Pulmonary artery endothelial cell (primary cell): ENCODE measurements around the gene CCDC196. TPM values are rescaled to one million over a fixed set of nuclear protein-coding genes. Genes with fewer than 3 reads are reported as not detected.
A peak's percentile ranks its signal among the peaks of the same experiment; 100 is the strongest.
"Not testable (repeated sequence)": the region's sequence is repeated elsewhere in the genome, so short reads cannot be mapped to it uniquely, and the experiment has no call there.

Experiments used
- DNase-seq: peaks from one replicate; pipeline ENCODE4 v3.0.0-alpha.2; 2011; ENCODE audit warnings: low read depth, low spot score
- total RNA-seq: library from RNA; depleted of rRNA; stranded (reverse); fragments of >200 nt; gene quantifications from 2 replicates; pipeline ENCODE4 v1.2.3, GENCODE V29; 2014

The CCDC196 gene
- total RNA-seq, 1 donor from 2014 or later, result not detected

DNA sequence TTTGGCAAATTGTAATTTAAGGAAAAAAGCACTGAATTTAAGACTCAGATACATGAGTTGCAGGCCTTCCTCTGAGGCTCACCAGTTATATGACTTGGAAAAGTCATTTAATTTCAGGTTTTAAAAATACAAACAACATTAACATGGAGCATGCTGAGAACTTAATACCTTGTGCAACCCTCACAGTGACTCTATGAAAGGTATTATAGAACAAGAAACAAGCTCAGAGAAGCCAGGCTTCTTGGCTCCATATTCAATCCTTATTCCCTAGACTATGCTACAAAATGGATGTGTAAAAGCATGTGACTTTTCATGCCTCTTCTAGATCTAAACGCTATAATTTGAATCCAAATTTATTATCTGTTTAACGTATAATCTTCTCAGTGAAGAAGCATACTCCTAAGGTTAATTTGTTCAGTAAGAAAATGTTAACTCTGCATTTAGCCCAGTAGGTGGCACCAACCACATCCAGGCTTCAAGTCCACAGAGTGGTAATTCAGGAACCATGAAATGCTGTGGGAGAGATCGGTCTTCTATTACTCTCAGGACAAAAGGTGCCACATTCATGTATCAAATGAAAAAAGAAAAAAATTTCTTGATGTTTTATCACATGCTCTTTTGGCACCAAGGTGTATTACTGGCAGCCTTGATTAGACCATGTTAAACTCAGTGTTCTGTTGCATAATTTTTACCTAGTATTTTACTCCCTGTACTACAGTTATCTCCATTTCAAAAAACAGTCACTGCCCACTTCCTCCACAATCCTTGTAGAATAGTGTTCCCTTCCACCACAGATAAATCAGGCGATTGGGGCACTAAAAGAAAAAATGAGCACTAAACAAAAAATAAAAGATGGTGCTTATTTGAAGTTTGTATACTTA is 9.3 kb downstream of the CCDC196 start:
- DNase-seq, result no peak

DNA sequence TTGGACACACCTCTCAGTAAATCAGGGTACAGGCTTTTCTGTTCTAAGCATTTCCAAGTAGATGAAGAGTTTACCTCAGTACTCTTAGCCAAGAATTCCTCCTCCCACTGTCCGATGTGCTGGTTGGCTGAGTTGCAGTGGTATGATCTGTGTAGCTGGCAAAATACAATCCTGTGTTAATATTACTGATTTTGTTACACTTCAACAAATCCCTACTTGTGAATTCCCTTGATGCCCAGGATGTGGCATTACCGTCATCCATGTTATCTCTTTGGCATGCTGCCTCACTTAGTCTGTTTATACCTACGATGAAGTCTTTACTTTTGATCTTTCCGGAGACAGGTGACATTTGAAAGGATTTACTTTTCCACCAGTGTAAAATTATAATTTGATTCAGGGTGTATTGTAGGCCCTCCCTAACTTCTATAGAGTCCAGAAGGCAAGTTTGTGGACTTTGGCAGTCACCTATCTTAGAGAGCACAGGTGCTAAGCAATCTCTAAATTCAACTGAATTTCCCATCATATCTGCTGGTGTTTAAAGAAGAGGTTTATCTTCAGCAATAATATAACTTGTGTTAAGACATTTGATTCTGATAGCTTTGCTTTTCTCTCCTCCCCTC is 10.1 kb downstream of the CCDC196 start:
- no peak for DNase-seq

DNA sequence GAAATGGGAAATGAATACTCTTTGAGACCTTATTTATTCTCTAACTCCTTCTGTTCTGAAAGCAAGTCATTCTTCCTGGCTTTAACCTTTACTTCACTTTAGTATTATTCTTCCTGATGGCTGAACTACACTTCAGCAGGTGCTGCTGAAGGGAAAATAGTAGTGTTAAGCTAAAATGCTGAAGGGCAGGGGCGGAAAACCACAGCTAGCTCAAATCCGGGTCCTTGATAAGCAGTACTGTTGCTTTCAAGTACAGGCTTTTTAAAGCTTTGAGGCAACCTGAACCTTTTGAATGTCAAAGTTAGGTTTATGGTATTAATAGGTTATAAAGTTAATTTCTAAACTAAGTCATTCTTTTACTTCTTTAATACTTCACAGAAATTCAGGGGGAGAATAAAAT is 10.7 kb downstream of the CCDC196 start:
- DNase-seq, result no peak

DNA sequence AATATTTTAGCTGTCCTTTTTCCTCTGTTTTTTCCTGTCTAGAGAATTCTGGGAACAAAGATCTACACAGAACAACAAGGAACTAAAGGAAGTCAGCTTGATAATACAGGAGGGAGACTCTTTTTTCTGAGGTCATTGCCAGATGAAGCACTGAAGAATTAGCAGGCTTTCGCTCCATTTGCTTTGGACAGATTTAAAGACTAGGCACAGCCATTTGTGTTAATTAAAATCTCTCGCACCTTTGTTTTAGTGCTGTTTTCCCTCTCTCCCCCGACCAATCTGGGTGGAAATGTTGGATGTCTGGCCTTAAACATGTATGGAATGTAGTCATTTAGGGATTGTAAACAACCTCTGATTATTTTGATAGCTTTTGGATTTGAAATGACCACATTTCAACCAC is 12.1 kb downstream of the CCDC196 start:
- DNase-seq, result no peak

DNA sequence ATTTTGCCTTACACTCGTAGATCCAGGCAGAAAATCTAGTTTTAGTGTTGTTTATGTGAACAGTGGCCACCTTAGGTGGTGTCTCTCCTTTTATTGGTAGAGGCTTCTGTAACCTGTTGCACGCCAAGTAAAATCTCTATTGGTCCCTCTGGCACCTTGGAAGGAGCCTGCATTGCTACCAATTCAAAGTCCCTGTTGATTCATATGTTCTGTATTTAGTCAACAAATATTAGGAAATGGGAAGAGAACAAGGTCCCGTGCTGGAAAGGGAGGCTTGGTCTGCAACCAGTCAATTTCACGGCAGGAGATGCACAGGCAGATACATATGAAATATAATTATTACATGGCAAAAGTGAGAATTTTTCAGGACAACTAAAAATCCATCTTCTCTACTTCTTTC is 15.4 kb downstream of the CCDC196 start:
- no peak for DNase-seq

DNA sequence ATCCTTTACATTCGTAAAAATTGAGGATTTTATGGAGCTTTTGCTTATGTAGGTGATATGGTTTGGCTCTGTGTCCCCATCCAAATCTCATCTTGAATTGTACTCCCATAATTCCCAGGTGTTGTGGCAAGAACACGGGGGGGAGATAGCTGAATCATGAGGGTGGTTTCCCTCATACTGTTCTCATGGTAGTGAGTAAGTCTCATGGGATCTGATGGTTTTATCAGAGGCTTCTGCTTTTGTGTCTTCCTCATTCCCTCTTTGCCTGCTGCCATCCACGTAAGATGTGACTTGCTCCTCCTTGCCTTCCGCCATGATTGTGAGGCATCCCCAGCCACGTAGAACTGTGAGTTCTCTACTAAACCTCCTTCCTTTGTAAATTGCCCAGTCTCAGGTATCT is 16.7 kb downstream of the CCDC196 start:
- not testable (repeated sequence) for DNase-seq

DNA sequence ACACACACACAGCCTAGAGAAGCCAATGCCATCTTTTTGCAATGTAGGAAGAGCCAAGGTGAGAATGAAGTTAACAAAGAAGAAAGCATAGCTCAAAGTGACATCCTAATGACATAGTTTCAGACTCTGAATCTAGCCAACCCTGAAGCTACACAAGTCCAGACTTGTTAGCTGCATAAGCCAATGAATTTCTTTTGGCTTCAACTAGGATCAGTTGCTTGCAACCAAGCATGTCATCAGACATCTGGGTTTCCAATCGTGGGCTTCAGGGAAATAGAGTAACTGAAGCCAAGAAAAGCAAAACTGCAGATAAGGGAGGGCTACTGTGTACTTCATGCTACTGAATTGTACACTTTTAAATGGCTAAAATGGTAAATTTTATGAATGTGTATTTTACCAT is 17.4 kb downstream of the CCDC196 start:
- no peak for DNase-seq

DNA sequence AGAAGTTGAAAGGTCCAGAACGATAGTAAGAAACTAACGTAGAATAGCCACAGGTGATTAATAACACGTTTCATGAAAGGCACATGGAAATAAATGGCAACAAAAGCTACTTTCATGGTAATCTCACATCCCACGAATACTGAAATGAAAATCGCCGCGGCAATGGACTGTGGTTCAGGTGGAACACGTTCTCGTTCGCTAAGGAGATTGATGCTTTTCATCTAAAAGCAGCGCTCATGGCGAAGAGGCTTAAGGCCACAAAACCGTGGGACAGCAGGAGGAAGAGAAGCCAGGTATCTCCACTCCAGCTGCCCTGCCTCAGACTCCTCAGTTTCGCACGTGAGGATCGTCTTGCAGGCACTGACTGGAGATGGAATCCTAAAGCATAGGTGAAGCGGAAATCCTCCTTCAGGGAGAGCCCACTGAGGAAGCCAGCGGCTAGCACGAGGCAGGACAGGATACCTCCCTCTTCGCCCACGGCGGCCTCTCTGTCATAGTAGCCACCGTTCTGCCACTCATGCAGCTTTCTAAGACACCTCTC is 21.1 kb downstream of the CCDC196 start:
- DNase-seq, result no peak

DNA sequence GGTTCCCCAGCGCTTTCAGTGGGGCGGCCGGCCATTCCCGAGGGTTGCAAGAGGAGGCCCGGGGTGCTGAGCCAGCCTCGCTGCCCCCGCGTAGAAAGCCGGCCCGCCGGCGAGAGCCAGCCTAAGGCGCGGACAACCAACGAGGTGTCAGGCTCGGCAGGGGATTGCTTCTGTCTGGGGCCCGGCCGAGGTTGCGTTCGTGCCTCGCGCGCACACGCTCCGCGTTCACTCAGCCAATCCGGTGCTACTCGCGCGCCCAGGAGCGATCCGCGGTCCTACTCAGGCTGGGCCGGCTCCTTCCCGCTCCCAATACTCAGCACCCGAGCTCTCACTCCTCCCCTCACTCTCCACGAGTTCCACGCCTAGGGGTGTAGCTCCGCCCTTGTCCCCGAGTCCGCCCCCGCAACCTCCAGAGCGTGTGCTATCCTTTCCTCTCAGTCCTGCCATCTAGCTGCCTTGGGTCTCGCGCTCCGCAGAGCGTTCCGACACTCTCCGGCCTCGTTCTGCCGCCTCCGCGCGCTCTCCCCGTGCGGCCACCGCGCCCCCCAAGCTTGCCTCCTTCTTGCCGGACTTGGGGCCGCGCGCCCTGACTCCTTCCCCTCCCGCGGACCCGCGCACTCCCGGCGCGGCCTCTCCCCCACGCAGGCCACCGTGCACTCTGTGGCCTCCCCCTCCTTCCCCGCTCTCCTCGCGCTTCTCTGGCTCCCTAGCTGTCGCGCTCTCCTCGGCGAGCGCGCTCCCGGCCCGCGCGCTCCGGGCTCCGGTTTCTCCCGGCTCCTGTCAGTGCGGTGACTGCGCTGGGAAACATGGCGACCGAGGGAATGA is 21.8 kb downstream of the CCDC196 start, which contains the start of gene GPHN:
Gene GPHN (plus strand): TSS at position 426 of the 825 bp plus-strand sequence.
- DNase-seq, result peak; percentile 95

DNA sequence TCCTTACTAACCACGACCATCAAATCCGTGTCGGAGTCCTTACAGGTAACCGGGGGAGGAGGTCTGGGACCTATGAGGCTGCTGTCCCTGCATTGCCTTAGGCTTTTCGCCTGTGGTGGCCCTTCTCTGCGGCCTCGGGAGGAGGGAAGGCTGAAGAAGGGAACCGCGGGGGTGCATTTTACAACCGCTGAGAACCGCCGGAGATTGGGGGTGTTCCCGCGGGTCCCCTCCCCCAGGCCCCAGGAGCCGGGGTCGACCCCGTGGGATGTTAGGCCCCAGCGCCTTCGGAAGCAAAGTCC is 22.3 kb downstream of the CCDC196 start:
- no peak for DNase-seq

DNA sequence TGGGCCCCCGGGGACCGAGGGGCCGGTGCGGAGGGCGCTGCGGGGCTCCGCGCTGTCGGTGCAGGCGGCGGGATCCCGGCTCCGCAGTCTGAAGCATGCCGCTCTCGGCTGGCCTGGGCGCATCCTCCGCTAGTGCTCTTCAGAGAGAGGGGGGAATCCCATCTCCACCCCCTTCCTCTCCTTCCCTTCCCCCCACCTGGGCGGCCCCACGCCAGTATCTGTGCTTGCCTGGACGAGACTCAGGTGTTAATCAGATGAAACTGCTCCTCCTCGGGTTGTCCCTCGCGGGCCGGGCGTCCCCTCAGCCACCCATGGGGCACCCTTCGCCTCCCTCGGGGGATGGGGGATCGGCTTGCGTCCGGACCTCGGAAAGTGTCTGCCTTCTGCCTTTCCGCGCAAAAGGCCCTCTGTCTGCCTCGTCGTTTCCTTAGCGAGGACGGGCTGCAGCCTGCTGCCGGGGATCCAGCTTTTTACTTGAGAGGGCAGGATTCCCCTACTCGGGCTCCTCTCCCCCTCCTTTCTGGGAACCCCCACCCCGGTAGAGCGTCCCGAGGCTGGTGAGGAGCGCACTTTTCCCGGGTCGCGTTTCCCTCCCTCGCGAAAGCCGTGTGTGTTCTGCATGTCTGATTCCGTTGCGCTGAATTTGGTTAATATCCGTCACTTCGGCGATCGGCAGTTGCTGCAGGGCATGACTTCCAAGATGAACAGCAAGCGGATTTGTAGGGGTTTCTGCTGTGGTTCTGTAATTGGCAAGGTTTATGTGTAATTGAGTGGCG is 22.9 kb downstream of the CCDC196 start:
- DNase-seq, result no peak

DNA sequence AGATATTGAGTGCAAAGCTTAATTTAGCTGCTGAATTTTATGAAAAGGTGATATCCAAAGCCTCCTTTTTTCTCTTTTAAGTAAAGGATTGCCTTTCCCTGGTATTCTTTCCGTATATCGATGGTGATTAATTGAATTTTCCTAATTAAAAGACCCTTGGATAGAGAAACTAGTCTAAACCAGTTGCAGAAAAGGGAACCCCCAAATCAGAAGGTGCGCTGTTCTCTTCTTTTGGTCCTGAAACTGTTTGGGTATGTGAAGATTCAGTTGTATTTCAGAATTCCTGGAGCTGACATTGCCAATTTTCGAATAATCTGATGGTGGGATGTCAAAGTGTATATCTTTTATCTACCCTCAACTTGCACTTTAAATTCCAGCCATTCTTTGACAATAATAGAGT is 23.7 kb downstream of the CCDC196 start:
- DNase-seq, result no peak

DNA sequence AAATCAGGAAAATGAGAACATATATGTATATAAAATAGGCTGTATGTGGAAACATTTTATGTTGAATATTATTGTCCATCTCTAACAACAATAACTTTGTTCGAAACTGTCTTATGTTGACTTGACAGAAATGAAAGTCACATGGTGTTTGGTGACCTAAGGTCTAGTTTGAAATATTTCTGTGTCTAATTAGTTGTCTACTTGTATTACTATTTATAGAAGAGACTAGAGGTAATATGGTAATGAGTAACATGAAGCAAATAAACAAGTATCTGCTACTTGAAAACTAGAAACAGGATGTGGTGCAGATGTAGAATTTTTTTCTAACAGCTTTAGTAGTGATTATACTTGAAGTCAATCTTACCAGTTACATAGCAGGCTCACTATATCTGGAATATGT is 25.7 kb downstream of the CCDC196 start:
- no peak for DNase-seq

DNA sequence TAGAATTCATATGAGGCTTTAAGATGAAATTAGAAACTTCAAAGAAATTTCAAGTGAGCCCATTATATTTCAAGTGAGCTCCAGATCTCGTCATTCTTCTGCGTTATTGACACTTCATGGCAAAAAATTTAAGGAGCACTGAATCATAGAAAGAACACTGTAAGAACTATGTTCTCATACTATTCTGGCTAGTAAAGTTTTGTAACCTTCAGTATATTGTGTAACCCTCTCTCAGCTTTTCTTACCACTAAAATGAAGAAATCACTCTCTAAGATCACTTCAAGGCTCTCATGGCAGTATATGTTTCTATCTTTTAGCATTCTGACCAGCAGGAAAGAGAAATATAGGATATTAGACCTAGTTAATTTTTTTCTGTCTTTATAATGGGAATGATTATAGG is 28.0 kb downstream of the CCDC196 start:
- DNase-seq, result no peak

DNA sequence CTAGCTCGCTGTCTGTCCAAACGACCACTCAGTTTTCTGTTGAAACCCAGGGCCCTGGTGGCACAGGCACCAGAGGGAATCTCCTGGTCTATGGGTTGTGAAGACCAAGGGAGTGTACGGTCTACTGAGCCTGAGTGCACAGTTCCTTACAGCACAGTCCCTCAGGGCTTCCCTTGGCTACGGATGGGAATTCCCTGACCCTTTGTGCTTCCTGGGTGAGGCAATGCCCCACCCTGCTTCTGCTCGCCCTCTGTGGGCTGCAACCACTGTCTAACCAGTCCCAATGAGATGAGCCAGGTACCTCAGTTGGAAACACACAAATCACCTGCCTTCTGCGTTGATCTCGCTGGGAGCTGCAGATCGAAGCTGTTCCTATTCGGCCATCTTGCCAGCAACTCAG is 44.4 kb downstream of the CCDC196 start:
- DNase-seq, result no peak

DNA sequence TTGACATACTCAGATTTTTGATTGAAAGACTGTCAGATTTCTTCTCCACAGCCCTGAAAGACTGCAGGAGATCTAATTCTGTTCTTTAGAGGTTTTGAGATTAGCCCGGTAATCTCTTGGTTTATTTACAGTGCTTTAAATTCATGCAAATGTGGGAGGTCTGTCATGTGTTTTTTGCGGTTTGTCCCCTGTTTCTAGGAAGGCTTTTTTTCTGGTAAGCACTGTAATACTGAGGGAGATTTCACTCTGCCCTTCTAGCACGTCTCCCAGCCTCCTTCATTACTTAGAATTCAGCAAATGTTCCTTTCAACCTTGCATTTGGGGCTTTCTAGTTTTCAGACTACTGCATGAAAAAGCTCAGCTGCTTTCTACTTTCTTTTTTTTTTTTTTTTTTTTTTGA is 52.9 kb downstream of the CCDC196 start:
- no peak for DNase-seq

DNA sequence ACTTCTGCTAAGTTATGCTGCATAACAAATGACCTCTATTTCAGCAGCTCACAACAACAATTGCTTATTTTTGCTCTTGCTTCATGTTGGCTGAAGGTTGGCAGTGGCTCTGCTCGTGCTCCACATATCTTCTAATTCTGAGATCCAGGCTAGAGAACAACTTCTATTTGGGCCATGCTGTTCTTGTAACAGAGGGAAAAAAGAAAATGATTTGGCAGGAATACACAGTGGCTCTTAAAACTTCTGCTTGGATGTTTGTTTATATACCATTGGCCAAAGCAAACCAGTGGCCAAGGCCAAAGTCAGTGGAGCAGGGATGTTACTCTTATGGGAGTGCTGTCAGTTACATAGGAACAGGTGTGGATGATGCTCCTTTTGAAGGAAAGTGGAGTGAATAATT is 53.9 kb downstream of the CCDC196 start:
- DNase-seq, result no peak

DNA sequence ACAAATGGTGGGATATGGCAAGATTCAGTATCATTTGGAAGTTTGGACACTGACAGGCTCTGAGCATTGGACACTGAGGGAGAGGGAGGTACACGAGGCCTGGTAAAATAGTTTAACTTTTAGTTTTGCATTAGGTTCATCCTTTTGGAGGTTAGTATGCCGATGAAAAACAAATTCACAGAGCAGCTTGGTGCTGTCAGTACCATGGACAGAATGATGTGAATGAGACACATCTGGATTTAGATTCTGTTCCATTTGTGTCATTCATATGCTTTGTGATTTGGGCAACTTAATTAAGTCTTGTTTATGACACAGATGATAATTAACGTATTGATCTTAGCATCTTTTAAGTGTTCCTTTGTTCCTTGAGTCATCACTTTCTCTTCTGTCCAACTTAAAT is 55.5 kb downstream of the CCDC196 start:
- no peak for DNase-seq

DNA sequence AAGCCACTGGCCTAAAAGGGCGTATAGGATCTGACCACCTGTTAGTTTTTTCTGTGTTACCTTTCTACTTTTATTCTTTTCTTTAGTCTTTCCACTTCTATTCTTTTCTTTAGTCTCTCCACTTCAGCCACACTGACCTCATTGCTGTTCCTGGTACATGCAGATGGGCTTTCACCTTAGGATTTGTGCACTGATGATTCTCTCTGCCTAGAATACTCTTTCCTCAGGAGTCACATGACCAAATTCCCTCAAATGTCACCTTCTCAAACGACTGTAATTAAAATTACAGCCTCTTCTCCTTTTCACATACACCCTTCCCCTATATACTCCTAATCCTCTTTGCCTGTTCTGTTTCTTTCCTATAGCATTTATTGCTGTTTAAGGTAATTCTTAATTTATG is 57.8 kb downstream of the CCDC196 start:
- no peak for DNase-seq

DNA sequence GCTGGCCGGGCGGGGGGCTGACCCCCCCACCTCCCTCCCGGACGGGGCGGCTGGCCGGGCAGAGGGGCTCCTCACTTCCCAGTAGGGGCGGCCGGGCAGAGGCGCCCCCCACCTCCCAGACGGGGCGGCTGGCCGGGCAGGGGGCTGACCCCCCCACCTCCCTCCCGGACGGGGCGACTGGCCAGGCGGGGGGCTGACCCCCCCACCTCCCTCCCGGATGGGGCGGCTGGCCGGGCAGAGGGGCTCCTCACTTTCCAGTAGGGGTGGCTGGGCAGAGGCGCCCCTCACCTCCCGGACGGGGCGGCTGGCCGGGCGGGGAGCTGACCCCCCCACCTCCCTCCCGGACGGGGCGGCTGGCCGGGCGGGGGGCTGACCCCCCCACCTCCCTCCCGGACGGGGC is 59.0 kb downstream of the CCDC196 start:
- DNase-seq, result not testable (repeated sequence)

DNA sequence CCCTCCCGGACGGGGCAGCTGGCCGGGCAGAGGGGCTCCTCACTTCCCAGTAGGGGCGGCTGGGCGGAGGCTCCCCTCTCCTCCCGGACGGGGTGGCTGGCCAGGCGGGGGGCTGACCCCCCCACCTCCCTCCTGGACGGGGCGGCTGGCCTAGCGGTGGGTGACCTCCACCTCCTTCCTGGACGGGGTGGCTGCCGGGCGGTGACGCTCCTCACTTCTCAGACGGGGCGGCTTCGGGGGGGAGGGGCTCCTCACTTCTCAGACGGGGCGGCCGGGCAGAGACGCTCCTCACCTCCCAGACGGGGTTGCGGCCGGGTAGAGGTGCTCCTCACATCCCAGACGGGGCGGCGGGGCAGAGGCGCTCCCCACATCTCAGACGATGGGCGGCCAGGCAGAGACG is 59.6 kb downstream of the CCDC196 start:
- DNase-seq, result not testable (repeated sequence)
